UCSD-AML1 (cell line): ENCODE measurements around the gene CAB39L.
"Not testable (repeated sequence)": the region's sequence is repeated elsewhere in the genome, so short reads cannot be mapped to it uniquely, and the experiment has no call there.

ENCODE experiments used
- DNase-seq: peaks from one replicate; lab custom pipeline; 2025; ENCODE audit not compliant: unreplicated experiment; lab: John Stamatoyannopoulos, UW

CAB39L gene

DNA sequence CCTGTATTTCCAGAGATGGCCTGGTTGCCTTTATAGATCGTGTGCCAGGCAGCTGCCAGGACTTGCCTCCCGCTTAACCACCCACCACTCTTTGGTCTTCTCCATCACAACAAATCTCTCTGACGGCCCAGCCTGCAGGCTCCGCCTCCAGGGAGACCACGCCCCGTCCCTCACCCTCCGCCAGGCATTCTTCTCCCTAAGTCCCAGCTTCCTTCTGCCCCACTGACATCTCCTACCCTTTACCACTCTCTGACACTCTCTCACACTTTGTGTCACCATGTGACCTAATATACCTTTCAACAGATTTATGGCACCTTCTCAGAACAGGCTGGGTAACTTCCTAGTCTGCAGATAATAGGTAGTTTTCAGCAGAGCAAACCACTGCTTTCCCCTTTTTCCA lies 95.1 kb downstream of the CAB39L start:
- no peak for DNase-seq

DNA sequence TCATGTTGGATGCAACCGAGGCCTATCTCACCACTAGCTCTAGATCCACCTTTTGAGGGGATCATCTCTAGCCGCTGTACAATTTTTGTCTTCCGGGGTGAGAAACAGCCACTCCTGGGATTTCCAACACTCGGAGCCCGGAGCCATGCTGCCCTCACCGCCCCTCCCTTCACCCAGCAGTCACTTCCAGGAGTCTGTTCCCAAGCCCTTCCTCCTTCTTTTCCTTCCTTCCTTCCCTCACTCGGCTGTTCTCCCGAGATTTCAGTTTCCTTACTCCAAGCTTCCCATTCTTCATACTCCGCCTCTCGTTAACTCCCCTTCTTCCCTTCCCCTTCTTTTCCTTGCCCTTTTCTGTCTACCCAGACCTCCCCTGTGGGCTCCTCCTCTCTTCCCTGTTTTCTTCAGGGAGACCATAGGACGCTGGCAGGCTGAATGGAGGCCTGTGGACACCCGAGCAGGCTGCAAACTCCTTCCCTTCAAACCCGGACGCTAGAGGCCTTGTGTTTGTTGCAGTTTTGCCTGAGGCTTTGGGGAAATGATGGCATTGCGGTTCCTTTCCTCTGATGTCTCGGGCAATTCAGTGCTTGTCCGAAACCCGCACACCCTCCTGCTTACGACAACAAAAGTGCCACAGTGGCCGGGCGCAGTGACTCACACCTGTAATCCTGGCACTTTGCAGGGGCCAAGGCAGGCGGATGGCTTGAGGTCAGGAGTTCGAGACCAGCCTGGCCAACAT lies 96.0 kb downstream of the CAB39L start:
- DNase-seq = no peak

- DNase-seq = no peak
Observed at GRCh38 chr13:49346460-49346859, 97.4 kb downstream of the CAB39L start.

DNA sequence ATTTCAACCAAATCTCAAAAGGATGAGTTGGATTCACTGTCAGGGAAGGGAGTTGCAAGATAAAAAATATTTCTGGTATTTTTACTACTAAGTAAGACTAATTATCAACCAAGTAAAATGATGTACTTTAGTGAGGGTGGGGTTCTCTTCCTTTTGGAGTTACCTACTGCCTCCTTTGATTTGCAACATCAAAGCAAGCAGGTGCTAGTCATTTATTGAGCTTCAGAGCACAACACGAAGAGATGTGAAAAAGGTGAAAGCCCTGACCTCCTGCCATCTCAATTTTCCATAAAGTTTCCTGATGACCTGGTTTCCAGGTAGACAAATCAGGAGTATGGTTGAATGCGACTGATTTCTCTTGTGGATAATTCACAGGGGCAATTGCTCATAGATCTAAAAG lies 100.1 kb downstream of the CAB39L start:
- no peak for DNase-seq

- no peak for DNase-seq
Observed at GRCh38 chr13:49343255-49343654, 100.6 kb downstream of the CAB39L start.

DNA sequence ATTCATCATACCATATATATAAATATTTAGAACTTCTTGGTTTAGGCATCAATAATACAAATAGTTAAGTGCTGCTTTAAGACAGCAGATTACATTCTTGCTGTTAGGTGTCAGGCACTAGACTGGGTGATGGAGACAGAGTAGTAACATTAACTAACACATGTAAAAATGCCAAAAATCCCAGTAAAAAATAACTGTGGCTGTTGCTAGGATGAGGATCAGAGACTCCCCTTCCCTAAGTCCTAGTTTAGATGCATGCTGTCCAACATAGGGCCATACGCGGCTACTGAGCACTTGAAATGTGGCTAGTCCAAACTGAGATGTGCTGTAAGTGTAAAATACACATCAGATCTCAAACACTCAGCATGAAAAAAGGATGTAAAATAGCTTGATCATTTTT lies 101.4 kb downstream of the CAB39L start:
- DNase-seq = no peak

GRCh38 chr13:49341941-49342340 lies 101.9 kb downstream of the CAB39L start:
- DNase-seq = no peak

DNA sequence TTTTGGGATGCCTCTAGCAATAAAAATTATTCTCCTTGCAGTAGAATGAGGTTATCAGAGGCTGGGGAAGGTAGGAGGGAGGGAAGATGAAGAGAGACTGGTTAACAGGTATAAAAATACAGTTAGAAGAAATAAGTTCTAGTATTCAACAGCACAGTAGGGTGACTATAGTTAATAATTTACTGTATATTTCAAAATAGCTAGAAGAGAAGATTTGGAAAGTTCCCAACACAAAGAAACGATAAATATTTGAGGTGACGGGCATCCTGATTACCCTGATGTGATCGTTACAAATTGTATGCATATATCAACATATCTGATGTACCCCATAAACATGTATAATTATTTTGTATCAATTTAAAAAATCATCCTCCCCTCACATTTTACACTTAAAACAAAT lies 102.3 kb downstream of the CAB39L start:
- no peak for DNase-seq

DNA sequence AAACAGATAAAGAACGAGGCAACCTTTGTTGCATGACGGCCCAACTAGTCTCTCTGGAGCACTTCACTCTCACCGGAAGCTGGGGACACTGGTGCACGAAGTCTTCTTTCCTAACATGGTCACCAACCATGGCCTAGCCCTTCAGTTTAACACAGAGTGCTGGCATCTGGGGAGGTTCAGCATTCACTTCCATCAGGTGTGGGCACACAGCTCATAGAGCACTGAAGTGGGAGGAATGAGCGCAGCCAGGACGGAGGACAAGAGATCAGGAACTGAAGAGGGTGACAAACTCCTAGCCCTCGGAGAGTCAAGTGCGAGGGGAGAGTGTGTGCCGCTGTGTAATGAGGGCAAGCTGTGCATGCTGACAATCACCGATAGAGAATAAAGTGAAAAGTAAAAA lies 103.7 kb downstream of the CAB39L start:
- no peak for DNase-seq

- no peak for DNase-seq
Observed at GRCh38 chr13:49336655-49337054, 107.2 kb downstream of the CAB39L start.

- no peak for DNase-seq
Observed at GRCh38 chr13:49330546-49330864, 113.4 kb downstream of the CAB39L start.

DNA sequence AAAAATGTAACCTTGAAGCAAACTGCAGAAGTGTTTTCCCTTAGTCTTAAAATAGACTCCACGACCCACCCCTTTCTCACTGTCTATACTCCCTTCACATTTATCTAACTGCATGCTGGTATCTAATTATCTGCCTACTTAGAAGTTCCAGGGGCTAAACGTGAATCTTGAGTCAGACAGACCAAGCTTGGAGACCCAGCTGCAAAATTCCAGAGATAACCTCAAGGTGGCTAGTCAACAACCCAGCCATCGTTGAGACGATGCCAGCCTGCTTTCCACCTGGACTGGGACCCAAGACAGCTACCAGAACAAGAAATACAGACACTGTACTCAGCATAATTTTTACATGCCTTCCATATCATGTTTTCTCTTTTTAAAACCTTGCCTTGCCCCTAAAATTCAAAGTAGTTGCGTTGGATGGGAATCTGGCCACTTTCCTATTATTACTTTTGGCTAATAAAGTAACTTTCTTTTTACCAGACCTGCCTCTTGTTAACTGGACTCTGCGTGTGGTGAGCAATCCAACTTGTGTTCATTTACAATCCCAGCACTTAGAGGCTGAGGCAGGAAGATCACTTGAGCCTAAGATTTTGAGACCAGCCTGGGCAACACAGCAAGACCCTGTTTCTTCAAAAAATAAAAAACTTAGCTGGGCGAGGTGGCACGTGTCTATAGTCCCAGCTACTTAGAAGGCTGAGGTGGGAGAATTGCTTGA lies 113.9 kb downstream of the CAB39L start:
- DNase-seq = no peak

- DNase-seq = not testable (repeated sequence)
Observed at GRCh38 chr13:49327145-49327544, 116.7 kb downstream of the CAB39L start.

DNA sequence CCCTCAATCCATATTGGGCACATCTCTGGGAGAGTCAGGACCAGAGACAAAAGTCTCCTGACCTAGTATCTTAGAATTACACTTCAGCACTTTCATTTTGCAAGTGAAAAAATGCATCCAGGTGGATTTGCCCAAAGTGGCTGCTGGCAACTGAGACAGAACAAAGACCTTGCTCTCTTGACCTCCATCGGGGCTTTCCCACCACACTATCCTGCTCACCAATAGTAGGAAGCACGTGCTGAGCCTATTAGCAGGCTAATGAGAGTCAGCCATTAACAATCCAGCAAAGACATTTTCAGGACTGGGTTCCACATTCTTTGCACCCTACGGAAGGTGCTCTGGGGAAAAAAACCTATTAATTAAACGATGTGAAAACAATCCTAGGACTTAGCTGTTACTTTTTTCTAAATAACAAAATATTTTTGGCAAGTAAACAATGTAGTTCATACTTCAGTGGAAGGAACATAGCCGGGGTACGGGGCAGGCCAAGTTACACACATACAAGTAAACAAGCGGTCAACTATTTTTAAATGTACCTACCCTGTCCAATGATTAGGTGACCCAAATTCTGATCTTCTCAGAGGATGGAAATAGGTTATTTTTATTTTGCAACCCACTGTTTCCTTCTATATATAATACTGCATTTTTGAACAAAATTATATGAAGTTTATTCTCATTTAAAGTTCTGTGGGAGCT lies 117.5 kb downstream of the CAB39L start:
- no peak for DNase-seq

GRCh38 chr13:49323344-49323743 lies 120.5 kb downstream of the CAB39L start:
- no peak for DNase-seq

GRCh38 chr13:49322702-49323101 lies 121.2 kb downstream of the CAB39L start:
- no peak for DNase-seq

GRCh38 chr13:49320975-49321374 lies 122.9 kb downstream of the CAB39L start:
- DNase-seq = no peak

DNA sequence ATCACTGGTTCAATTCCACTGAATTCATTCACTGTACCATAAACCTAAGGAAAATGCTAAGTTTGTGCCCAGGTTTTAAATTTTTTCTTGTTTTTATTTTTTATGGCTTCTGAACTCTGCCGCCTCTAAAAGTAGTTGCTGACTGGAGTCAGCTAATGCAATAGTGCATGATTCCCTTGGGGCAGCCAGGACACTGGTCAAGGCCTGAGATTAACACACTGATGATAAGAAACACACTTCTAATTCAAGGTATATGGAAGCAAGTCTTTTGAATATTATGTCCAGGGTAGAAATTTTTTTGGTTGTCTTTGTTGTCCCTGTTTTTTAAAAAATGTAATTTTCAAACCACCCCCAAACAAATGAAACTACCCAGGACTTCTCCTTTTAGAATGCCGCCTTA lies 123.9 kb downstream of the CAB39L start:
- no peak for DNase-seq

DNA sequence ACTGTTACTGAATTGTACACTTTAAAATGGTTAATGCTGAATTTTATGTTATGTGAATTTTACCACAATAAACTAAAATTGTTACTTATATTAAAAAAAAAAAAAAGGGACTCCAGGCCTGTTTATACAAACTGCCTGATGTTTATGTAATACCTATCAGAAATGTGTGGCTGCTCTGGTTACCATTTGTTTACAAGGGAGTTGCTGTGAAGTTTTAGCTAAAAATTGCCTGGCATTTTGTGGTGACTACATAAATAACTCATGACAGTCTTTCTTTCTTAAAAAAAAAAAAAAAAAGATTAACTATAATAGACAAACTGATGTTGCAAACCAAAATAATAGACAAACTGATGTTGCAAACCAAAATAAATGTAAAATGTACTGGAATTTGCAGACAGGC lies 124.3 kb downstream of the CAB39L start:
- DNase-seq = no peak

DNA sequence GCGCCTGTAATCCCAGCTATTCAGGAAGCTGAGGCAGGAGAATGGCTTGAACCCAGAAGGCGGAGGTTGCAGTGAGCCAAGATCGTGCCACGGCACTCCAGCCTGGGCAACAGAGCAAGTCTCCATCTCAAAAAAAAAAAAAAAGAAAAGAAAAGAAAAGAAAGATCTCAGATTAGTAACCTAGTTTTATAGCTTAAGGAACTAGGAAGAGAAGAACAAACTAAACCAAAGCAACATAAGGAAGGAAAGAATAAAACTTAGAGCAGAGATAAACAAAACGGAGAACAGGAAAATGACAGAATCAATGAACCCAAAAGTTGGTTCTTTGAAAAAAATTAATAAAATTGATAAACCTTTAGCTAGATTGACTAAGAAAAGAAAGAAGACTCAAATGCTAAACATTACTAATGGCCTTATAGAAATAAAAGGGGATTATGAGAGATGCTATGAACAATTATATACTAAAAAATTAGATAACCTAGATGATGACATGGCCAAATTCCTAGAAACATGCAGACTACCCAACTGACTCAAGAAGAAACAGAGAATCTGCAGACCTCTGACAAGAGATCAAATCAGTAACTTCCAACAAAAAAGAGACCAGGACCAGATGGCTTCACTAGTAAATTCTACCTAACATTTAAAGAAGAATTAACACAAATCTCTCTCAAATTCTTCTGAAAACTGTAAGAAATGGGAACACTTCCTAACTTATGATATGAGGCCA lies 127.9 kb downstream of the CAB39L start:
- no peak for DNase-seq

DNA sequence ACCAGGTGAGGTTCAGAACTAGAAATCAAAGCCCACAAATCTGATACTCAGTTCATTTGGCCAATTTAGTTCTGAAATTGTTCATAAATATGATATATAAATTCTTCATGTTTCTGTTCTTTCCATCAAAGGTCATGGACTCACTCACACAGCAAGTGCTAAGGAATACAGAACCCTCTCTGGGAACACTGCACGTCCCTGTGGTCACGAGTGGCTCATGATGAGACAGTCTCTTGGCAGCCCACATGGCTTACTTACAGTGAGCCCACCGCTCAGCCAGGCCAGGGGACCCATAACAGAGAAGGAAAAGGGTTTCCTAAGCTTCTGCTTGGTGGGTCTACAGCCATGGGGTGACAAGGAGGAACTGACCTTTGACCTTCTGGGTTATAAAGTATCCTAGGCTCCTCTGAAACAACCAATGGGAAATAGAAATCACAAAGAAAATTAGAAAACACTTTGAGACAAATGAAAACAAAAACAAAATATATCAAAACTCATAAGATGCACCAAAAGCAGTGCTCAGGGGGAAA lies 128.8 kb downstream of the CAB39L start:
- no peak for DNase-seq
